GM19328 (cell line): ENCODE measurements around the gene SYCE1L.

Experiments used
- ATAC-seq: cut with Tn5 transposase; IDR thresholded peaks from one replicate; pipeline ENCODE4 v1.9.1; 2021; ENCODE audit warnings: mild to moderate bottlenecking, moderate library complexity; ENCODE audit not compliant: unreplicated experiment

SYCE1L gene

DNA sequence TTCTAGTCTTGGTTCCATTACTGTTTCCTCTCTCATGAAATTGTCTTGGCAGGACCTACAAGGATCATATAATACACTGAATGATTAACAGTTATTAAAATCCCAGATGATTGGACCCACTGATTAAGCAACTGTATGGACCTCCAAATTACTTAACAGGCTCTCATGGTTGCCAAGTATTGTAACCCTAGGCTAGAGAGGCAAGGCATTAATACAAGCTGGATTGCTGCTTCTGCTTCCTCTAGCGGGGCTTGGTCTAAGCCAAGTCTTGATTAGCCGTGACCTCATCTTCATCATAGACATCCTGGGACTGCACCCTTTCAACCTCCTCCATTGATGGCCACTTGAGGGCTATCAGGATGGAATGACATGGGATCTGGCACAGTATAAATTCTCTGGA, 46.9 kb downstream of the SYCE1L start:
- ATAC-seq, result no peak

GRCh38 chr16:77250400-77250799, 51.2 kb downstream of the SYCE1L start:
- ATAC-seq, result no peak
